ENCODE measurements around the gene P4HA2. TPM values are rescaled to one million over a fixed set of nuclear protein-coding genes. Genes with fewer than 3 reads are reported as not detected.
A peak's percentile ranks its signal among the peaks of the same experiment; 100 is the strongest.

The P4HA2 gene
- total RNA-seq, 1 donor from 2014 or later, result 79.0 TPM

DNA sequence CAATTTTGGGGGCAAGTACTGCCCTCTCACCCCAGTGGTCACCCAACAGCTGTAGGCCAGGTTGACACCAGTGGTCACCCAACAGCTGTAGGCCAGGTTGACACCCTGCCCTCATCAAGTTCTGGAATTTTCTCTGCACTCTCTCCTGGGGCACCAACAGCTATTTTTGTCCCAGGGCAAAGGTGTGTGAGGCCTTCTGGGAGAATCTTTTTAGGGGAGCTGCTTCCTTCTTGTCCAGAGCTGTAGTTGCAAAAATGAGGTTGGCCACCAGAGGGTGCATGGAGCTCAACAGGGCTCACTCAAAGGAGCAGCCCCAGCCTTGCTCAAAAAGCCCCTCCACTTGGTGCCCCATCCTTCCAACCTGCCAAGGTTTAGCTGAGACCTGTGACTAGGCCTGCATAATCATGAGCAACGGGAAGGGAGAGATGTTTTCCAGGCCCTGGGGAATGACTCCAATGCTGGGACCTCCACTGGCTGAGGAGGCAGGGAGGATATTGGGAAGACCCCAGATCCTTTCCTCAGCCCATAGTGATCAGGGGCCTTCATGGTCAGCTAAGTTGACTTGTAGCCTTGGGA lies 10.6 kb upstream of the P4HA2 start:
- DNase-seq (peak; percentile 71), ATAC-seq (peak; percentile 87)
- no peaks in the 10 kb centered on the region for H3K9me3 ChIP-seq
- H3K36me3 ChIP-seq, result no peaks in the 10 kb centered on the region
- H3K4me3 ChIP-seq, result no peak overlapping the region
- intact Hi-C loops (cut with DNase I), result no loop called here
- no peaks in the 10 kb centered on the region for H3K27me3 ChIP-seq
- no peak overlapping the region for H3K27ac ChIP-seq
- H3K4me1 ChIP-seq, result no peaks in the 10 kb centered on the region
- TF ChIP-seq, protein P1, sequence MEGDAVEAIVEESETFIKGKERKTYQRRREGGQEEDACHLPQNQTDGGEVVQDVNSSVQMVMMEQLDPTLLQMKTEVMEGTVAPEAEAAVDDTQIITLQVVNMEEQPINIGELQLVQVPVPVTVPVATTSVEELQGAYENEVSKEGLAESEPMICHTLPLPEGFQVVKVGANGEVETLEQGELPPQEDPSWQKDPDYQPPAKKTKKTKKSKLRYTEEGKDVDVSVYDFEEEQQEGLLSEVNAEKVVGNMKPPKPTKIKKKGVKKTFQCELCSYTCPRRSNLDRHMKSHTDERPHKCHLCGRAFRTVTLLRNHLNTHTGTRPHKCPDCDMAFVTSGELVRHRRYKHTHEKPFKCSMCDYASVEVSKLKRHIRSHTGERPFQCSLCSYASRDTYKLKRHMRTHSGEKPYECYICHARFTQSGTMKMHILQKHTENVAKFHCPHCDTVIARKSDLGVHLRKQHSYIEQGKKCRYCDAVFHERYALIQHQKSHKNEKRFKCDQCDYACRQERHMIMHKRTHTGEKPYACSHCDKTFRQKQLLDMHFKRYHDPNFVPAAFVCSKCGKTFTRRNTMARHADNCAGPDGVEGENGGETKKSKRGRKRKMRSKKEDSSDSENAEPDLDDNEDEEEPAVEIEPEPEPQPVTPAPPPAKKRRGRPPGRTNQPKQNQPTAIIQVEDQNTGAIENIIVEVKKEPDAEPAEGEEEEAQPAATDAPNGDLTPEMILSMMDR (IDR thresholded peaks at IDR 0.05), result peak; percentile 80

DNA sequence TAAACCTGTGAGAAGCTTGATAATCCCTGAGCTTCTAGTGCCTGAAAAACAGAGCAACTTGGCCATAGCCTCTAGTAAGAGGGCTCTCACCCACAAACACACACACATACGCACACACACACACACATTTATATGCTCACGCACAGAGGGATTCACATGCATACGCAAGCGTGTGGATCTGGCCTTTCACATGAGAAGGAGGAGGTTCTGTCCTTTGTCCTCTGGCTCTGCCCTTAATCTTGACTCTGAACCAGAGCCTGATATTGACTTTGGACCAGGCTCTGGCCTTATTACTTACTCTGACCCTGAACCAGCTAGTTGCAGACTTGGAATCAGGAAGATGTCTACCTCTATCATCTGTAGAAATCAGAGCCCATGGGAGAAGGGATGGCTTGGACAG lies 10.0 kb upstream of the P4HA2 start:
- intact Hi-C loops (cut with DNase I), result no loop called here
- ATAC-seq, result no peak

DNA sequence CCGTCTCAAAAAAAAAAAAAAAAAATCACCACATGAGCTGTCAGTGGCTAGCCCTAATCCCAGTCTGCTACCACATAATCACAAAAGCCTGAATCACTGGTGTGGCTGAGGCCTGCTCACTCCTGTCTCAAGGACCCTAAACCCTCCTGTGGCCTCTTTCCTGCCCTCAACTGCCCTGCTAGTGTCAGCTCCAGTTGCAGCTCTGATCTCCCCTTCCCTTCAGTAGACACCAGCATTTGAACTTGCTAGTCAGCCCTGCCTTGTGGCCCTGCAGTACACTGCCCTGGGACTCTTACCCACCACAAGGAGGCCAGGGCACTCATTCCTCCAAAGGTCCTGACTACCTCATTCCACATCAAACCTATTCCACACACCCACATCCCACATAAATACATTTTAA lies 9.5 kb upstream of the P4HA2 start:
- H3K27me3 ChIP-seq, result no peaks in the 10 kb centered on the region
- H3K9me3 ChIP-seq, result no peaks in the 10 kb centered on the region
- TF ChIP-seq, protein P1 (IDR thresholded peaks at IDR 0.05), result no peak
- H3K36me3 ChIP-seq, result no peaks in the 10 kb centered on the region
- intact Hi-C loops (cut with DNase I), result no loop called here
- no peaks in the 10 kb centered on the region for H3K4me1 ChIP-seq
- DNase-seq (peak; percentile 35), ATAC-seq (no peak)
- H3K27ac ChIP-seq, result no peak overlapping the region
- H3K4me3 ChIP-seq, result no peak overlapping the region

More for the DNA sequence above, 10.0 kb upstream of the P4HA2 start:
- Histone ChIP-seq H3K27me3 (no peaks in the 10 kb centered on the region), H3K27ac (no peak overlapping the region), H3K4me3 (no peak overlapping the region), H3K36me3 (no peaks in the 10 kb centered on the region), H3K9me3 (no peaks in the 10 kb centered on the region), H3K4me1 (no peaks in the 10 kb centered on the region)
- TF ChIP-seq, protein P1 (IDR thresholded peaks at IDR 0.05), result no peak
- peak; percentile 1 for DNase-seq

DNA sequence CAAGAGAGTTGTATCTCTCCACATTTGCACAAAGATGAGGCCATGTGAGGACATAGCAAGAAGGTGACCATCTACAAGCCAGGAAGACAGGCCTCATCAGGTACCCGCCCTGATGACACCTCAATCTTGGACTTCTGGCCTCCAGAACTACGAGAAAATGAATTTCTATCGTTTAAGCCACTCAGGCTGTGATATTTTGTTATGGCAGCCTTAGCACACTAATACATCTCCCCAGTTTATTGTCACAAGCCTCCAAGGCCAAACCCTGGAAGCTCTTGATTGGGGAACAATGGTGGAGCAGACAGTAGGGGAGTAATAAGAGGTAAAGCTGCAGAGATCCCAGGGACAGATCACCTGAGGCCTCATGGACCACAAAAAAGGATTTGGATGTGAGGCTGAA lies 7.7 kb upstream of the P4HA2 start:
- intact Hi-C loops (cut with DNase I), result no loop called here
- no peak for DNase-seq
- H3K36me3 ChIP-seq, result no peaks in the 10 kb centered on the region
- no peak overlapping the region for H3K27ac ChIP-seq
- H3K4me1 ChIP-seq, result no peaks in the 10 kb centered on the region
- no peaks in the 10 kb centered on the region for H3K27me3 ChIP-seq
- H3K4me3 ChIP-seq, result no peak overlapping the region
- TF ChIP-seq, protein P1 (IDR thresholded peaks at IDR 0.05), result no peak
- H3K9me3 ChIP-seq, result no peaks in the 10 kb centered on the region
- no peak for ATAC-seq

DNA sequence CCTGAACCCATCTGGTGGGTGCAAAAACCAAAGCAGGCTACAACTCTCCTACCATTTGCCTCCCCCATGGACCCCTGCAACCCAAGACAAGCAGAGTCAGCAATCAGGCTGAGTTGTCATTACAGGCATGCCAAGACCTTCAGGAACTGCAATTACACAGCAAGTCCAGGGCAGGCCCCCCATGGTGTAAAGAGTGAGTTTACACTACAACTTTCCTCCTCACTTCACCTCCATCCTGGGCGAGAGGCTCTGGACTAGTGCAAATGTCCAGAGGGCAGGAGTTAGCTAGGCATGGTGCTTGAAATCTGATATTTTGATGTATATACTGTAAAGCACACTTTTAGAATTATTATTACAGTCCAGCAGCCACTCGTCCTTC lies 7.0 kb upstream of the P4HA2 start:
- H3K27ac ChIP-seq, result no peak overlapping the region
- H3K4me3 ChIP-seq, result no peak overlapping the region
- intact Hi-C loops (cut with DNase I), result no loop called here
- no peaks in the 10 kb centered on the region for H3K9me3 ChIP-seq
- no peaks in the 10 kb centered on the region for H3K4me1 ChIP-seq
- H3K36me3 ChIP-seq, result no peaks in the 10 kb centered on the region
- no peak for ATAC-seq
- H3K27me3 ChIP-seq, result no peaks in the 10 kb centered on the region
- DNase-seq, result peak; percentile 27
- TF ChIP-seq, protein P1 (IDR thresholded peaks at IDR 0.05), result no peak

Data from upper lobe of right lung (tissue), 1 donor.